CD4-positive, alpha-beta T cell (primary cell): ENCODE data around the gene ENC1. TPM values are rescaled to one million over a fixed set of nuclear protein-coding genes. Genes with fewer than 3 reads are reported as not detected.
"Not testable (repeated sequence)": the region's sequence is repeated elsewhere in the genome, so short reads cannot be mapped to it uniquely, and the experiment has no call there.

Source experiments
- ATAC-seq: fragments of 200-7000 bp; cut with Tn5 transposase; one replicate; pipeline ENCODE4 v1.10.0; 2022; ENCODE audit warnings: mild to moderate bottlenecking; ENCODE audit not compliant: poor library complexity
- CTCF ChIA-PET: fragments of 350-600 bp; sonication (Branson Sonifier 250); formaldehyde crosslinking; loops from one replicate; lab custom pipeline; 2021; ENCODE audit warnings: antibody characterized with exemption, inconsistent platforms; lab: Charles Lee
- POLR2A ChIA-PET: fragments of 350-600 bp; sonication (Branson Sonifier 250); formaldehyde crosslinking; loops from one replicate; lab custom pipeline; 2021; ENCODE audit warnings: antibody characterized with exemption, inconsistent platforms; lab: Charles Lee
- DNase-seq, 14 experiments: peaks; one replicate each; pipeline ENCODE4 v3.0.0-alpha.2; 2013 to 2020; ENCODE audit warnings: mixed read lengths in 2 of 14
- H3K27ac ChIP-seq, 2 donors: one replicate each; pipeline versions ENCODE4 v1.5.1 to v1.7.0; 2013; ENCODE audit warnings: low read length in 2 of 2, low read depth in 1 of 2, mild to moderate bottlenecking in 1 of 2
- H3K27me3 ChIP-seq, 2 experiments: 1 replicate in 1 of 2; 2 replicates in 1 of 2; pipeline versions ENCODE4 v1.6.1 to v1.7.0; 2013; ENCODE audit warnings: low read length in 2 of 2, control low read depth in 1 of 2, mild to moderate bottlenecking in 1 of 2, moderate library complexity in 1 of 2; ENCODE audit not compliant: insufficient read depth in 2 of 2, control insufficient read depth in 1 of 2
- H3K36me3 ChIP-seq: one replicate; pipeline ENCODE4 v1.6.1; 2013; ENCODE audit warnings: low read length, control low read depth; ENCODE audit not compliant: insufficient read depth
- H3K4me1 ChIP-seq: one replicate; pipeline ENCODE4 v1.6.1; 2013; ENCODE audit warnings: low read length, control low read depth; ENCODE audit not compliant: insufficient read depth
- H3K4me3 ChIP-seq: one replicate; pipeline ENCODE4 v1.5.1; 2013; ENCODE audit warnings: mild to moderate bottlenecking, low read length, moderate library complexity
- H3K9me3 ChIP-seq, 2 experiments: 1 replicate in 1 of 2; 2 replicates in 1 of 2; pipeline versions ENCODE4 v1.6.1 to v1.7.0; 2013; ENCODE audit warnings: low read length in 2 of 2, mild to moderate bottlenecking in 2 of 2, control low read depth in 1 of 2, moderate library complexity in 1 of 2; ENCODE audit not compliant: control insufficient read depth in 1 of 2, insufficient read depth in 1 of 2
- H3K27ac Mint-ChIP-seq: one replicate; pipeline ENCODE4 v1.8.0; 2020; ENCODE audit warnings: mixed read lengths
- H3K27me3 Mint-ChIP-seq: one replicate; pipeline ENCODE4 v1.8.0; 2021; ENCODE audit warnings: mixed read lengths
- H3K36me3 Mint-ChIP-seq: one replicate; pipeline ENCODE4 v1.8.0; 2021; ENCODE audit warnings: low read depth, mixed read lengths
- H3K4me1 Mint-ChIP-seq: one replicate; pipeline ENCODE4 v1.8.0; 2021; ENCODE audit warnings: low read depth, mixed read lengths
- H3K4me3 Mint-ChIP-seq: one replicate; pipeline ENCODE4 v1.8.0; 2020; ENCODE audit warnings: mild to moderate bottlenecking, mixed read lengths
- H3K9me3 Mint-ChIP-seq: one replicate; pipeline ENCODE4 v1.8.0; 2020; ENCODE audit warnings: mixed read lengths
- CTCF ChIP-seq: fragments of 200-600 bp; IDR thresholded peaks from one replicate; pipeline ENCODE4 v1.8.0; 2022; ENCODE audit warnings: antibody characterized with exemption, mild to moderate bottlenecking
- intact Hi-C, 2 experiments: fragments of 100-400 bp; cut with DNase I in 1 of 2; cut with micrococcal nuclease in 1 of 2; formaldehyde crosslinking; loops; one replicate each; pipeline versions ENCODE4 v1.15.1 to v1.9.0; 2023 to 2025; cut with DNase I, micrococcal nuclease
- total RNA-seq, 174 experiments: library from RNA in 2 of 174; stranded (reverse) in 2 of 174; gene quantifications; one replicate each; pipeline ENCODE4 v1.2.3 and lab custom pipeline; 2021 to 2026

Gene ENC1
- total RNA-seq, 2 experiments from 2014 or later, result 39.6 to 40.1 TPM

DNA sequence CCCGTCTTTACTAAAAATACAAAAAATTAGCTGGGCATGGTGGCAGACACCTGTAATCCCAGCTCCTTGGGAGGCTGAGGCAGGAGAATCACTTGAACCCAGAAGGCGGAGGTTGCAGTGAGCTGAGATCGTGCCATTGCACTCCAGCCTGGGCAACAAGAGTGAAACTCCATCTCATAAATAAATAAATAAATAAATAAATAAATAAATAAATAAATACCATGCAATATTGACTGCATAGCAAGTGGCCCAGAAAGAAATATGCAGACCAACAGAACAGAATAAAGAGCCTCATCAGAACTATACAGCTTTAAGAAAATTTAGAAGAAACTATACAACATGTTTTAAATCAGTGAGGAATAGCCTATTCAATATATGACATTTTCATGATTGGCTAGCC is 37.6 kb upstream of the ENC1 start:
- intact Hi-C loops, result loop anchor here (10.0 kb wide), 2 partner anchors 587 to 1577 kb away; no protein-coding TSS in a partner anchor
- H3K4me3 Mint-ChIP-seq, H3K27ac Mint-ChIP-seq, H3K36me3 Mint-ChIP-seq, H3K27ac ChIP-seq, H3K27me3 ChIP-seq, H3K4me1 ChIP-seq, H3K4me1 Mint-ChIP-seq, H3K4me3 ChIP-seq, POLR2A ChIA-PET, DNase-seq, ATAC-seq, CTCF ChIA-PET, H3K36me3 ChIP-seq, H3K9me3 ChIP-seq, H3K27me3 Mint-ChIP-seq, H3K9me3 Mint-ChIP-seq: not testable (repeated sequence)

GRCh38 chr5:74676466-74676865 is 35.9 kb upstream of the ENC1 start:
- H3K27ac ChIP-seq, H3K27me3 ChIP-seq, H3K9me3 Mint-ChIP-seq, H3K4me1 ChIP-seq, DNase-seq, H3K36me3 Mint-ChIP-seq, H3K4me3 Mint-ChIP-seq, H3K36me3 ChIP-seq, H3K9me3 ChIP-seq, H3K4me1 Mint-ChIP-seq, H3K4me3 ChIP-seq, POLR2A ChIA-PET, H3K27ac Mint-ChIP-seq, H3K27me3 Mint-ChIP-seq, ATAC-seq: not testable (repeated sequence)
- CTCF ChIA-PET, result interaction anchor here (1.4 kb wide), 1 partner anchor 9 kb away, joined by 3 read pairs; the partner anchor contains the start of gene HEXB
- intact Hi-C loops, result loop anchor here (10.0 kb wide), 2 partner anchors 588 to 1578 kb away; no protein-coding TSS in a partner anchor

- H3K4me3 Mint-ChIP-seq, result no peak overlapping the region
- no peak overlapping the region for H3K4me3 ChIP-seq
Measured at GRCh38 chr5:74673011-74673790, 32.7 kb upstream of the ENC1 start.

More at GRCh38 chr5:74673011-74673790, 32.7 kb upstream of the ENC1 start:
- Histone ChIP-seq H3K27me3 (no peaks in the 10 kb centered on the region), H3K9me3 (peaks cover 0 to 6% of the 10 kb centered on the region in 2 experiments), H3K27ac (no peak overlapping the region), H3K4me1 (no peaks in the 10 kb centered on the region), H3K36me3 (no peaks in the 10 kb centered on the region)
- Mint-ChIP-seq H3K27me3 (peaks cover 9% of the 10 kb centered on the region), H3K9me3 (no peaks in the 10 kb centered on the region), H3K4me1 (no peaks in the 10 kb centered on the region), H3K27ac (no peak overlapping the region), H3K36me3 (no peaks in the 10 kb centered on the region)
- ChIA-PET CTCF (interaction anchor here (0.6 kb wide), 1 partner anchor 43 kb away, joined by 5 read pairs; no protein-coding TSS in a partner anchor), POLR2A (interaction anchor here (0.7 kb wide), 1 partner anchor 33 kb away, joined by 3 read pairs; the partner anchor contains the start of gene ENC1)
- intact Hi-C loops, result loop anchor here (2.0 to 10.0 kb wide), 4 partner anchors 246 to 1582 kb away; no protein-coding TSS in a partner anchor
- ATAC-seq, result no peak
- DNase-seq, result peak in 3 of 14 experiments; percentile 39 to 40 (median 39)
- peak; percentile 35 for TF ChIP-seq CTCF
